HG02798 (cell line): ENCODE measurements around the gene IRF2BPL.

Source experiments
- ATAC-seq: cut with Tn5 transposase; IDR thresholded peaks from one replicate; pipeline ENCODE4 v1.9.1; 2021; ENCODE audit warnings: mild to moderate bottlenecking; ENCODE audit not compliant: unreplicated experiment, poor library complexity

The IRF2BPL gene

GRCh38 chr14:76995279-76996035 lies 33.1 kb downstream of the IRF2BPL start:
- no peak for ATAC-seq

GRCh38 chr14:76993752-76994151 lies 34.8 kb downstream of the IRF2BPL start:
- no peak for ATAC-seq

GRCh38 chr14:76990084-76990483 lies 38.4 kb downstream of the IRF2BPL start:
- ATAC-seq = no peak

- no peak for ATAC-seq
Measured at GRCh38 chr14:76987956-76988520, 40.5 kb downstream of the IRF2BPL start.

GRCh38 chr14:76986231-76986565 lies 42.3 kb downstream of the IRF2BPL start:
- no peak for ATAC-seq

GRCh38 chr14:76985540-76986230 lies 42.8 kb downstream of the IRF2BPL start:
- ATAC-seq = no peak

GRCh38 chr14:76984787-76985375 lies 43.6 kb downstream of the IRF2BPL start:
- no peak for ATAC-seq

GRCh38 chr14:76984297-76984696 lies 44.2 kb downstream of the IRF2BPL start:
- no peak for ATAC-seq

- no peak for ATAC-seq
Measured at GRCh38 chr14:76981670-76982069, 46.8 kb downstream of the IRF2BPL start.

- peak; percentile 94 for ATAC-seq
Measured at GRCh38 chr14:76977793-76978720, 50.5 kb downstream of the IRF2BPL start.

- no peak for ATAC-seq
Measured at GRCh38 chr14:76976240-76977005, 52.1 kb downstream of the IRF2BPL start.

GRCh38 chr14:76975812-76976211 lies 52.7 kb downstream of the IRF2BPL start:
- ATAC-seq = no peak

- no peak for ATAC-seq
Measured at GRCh38 chr14:76975051-76975450, 53.5 kb downstream of the IRF2BPL start.
